GM18951 (cell line): ENCODE measurements around the gene PGAP2.

Experiments used
- POLR2A ChIP-seq: IDR thresholded peaks from 4 replicates; pipeline ENCODE4 v1.6.1; 2011; ENCODE audit warnings: mild to moderate bottlenecking; ENCODE audit not compliant: insufficient read length, insufficient read depth; ENCODE audit errors: extremely low read depth
- in situ Hi-C: fragments of 300-500 bp; cut with MboI; formaldehyde crosslinking; loops from one replicate; pipeline ENCODE4 v1.12.0; 2022; ENCODE audit warnings: low sequenced_read_pairs, mixed read lengths, inconsistent platforms; ENCODE audit not compliant: unreplicated experiment

PGAP2 gene

DNA sequence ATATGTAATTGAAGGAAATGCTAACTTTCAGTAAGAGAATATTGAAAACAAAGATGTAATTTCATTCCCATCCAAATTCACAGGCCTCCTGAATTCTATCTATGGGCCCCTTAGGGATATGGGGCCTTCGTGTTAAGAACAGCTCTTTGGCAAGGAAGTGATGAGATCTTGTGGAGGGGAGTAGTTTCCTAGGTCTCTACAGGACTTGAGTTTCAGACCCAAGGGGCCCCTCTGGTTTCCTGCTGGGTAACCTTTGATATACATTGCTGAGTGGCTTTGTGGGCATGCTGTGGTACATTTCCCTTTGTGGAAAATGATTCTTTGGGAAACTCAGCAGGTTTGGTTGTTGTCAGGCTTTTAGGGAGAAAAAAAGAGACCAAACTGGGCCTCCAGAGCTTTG lies 53.3 kb downstream of the PGAP2 start:
- TF ChIP-seq POLR2A = no peak
- in situ Hi-C loops = no loop called here

DNA sequence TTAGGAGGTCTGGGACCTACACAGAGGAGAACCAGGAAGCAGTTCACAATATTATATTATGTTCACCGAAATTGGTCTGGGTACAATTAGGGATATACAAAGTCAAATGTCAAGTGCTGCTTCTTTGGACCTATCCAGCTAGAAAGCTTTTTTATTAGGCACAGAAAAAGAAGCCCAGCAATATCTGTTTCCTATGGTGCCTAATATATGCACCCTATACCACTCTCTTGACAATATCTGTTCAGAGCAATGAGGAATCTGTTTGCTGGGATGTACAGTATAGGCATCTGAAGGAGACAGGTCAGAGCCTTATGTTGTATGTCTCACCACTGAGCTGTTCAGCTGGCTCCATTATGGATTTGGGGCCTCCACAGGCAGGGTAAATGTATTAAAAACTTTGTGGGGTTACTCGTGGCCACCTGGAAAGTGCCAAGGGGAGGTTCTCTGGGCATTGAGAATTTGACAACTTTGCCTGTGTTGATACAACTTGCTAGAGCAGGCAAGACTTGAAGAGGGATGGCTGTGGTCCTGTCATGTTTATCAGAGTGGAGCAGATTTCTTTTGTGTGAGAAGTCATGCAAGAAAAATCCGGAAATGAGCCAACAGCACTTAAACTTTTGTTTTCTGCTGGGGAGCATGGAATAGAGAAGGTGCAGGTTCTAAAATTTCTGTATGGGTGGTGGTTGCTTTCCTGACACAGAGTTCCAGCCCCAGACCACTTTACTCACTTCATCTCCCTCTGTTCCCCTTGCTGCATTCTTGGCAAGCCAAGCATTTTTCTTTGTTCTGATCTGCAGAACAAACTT lies 57.2 kb downstream of the PGAP2 start:
- in situ Hi-C loops = no loop called here
- TF ChIP-seq POLR2A = no peak

DNA sequence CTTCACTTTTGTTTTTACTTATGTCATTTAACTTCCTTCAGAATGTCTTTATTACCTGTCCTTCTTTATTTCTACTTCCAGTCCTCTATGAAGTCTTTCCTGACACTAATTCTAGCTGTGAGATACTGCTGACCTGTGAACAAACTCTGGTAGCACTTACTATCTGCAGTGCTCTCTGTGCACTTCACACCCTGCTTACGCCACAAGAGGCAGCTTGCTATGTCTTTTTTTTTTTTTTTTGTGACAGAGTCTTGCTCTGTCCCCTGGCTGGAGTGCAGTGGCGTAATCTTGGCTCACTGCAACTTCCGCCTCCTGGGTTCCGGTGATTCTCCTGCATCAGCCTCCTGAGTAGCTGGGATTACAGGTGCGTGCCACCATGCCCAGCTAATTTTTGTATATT lies 57.8 kb downstream of the PGAP2 start:
- in situ Hi-C loops = no loop called here
- no peak for TF ChIP-seq POLR2A

DNA sequence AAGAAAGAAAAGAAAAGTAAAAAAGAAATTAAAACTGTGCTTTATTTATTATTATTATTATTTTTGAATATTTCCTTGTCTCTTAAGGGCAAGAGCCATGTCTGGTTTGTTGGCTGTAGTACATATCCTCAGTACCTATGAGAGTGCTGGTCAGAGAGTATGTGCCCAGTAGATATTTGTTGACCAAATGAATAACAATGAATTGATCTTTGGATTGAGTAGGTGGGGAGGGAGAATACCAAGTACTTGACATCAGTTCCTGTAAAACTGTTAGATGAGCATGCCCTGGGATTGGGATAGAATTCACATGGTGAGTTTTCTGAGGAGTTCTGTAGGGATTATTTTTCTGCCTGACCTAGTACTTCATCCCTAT lies 58.5 kb downstream of the PGAP2 start:
- in situ Hi-C loops = no loop called here
- no peak for TF ChIP-seq POLR2A

DNA sequence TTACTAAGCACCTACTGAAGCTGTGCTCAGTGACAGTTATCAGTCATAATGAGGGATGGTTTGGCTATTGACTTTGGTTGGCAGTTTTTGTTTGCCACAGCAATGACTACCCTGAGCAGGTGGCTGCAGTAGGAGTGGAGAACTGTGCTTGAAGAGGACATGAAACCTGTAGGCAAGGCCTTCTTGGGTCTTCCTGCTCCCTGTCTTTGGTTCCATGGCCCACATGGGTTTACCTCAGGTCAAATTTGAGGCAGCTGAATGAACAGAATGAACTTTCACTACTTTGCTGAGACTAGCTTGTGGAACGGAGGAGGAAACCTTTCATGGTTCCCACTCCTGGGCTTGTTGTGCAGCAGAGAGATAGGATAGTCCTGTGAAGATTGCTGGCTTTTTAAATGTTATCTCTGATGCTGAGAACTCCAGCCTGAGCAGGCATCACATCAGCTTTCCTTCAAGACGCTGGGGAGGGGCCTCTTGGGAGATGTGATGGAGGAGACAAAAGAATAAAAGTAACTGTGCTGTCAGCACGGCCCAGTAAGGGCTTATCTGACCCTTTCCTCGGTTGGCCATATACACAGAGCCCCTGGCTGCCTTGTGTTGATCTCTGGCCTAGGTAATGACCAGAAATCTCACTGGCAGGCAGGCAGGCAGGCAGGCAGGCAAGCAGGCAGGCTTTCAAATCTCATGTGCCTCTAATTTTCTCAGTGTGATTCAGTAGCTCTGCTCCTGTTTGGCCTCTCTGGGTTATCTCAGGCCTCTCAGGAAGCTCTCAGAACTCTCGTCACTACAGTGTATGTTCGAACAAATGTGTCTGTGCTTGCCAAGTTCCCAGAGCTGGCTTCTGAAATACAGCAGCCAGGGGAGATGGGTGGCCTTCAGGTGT lies 59.1 kb downstream of the PGAP2 start:
- TF ChIP-seq POLR2A = no peak
- in situ Hi-C loops = no loop called here

DNA sequence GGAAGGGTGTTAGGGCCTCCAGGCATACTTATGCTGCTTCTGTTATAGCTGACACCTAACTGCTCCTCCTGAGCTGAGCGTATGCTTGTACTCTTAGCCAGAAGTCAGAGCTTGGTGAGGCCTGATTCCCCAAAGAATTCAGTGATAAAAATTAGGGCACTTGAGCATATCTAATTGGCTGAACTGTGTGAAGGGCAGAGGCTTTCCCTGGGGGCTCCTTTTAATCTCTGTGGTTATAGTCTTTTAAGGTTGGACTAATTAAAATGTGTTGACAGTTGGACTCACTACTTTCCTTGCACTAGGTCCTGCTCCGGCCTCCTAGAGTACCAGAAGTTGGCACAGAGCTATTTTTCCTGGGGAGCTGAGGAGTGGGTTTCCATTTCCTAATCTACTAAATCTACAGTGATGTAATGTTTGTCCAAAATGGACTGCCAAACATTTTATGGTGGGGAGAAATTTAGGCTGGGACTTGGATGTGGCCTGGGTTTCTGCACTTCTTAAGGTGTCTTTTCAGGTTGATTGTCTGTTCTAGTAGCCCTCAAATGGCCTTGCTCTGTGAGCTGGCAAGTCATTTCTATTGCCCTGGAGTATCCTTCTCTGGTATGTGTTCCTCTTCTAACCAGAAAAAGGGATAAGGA lies 65.5 kb downstream of the PGAP2 start:
- in situ Hi-C loops = no loop called here
- no peak for TF ChIP-seq POLR2A
